Fibroblast of the aortic adventitia (primary cell): ENCODE results near the gene RRP1. TPM values are rescaled to one million over a fixed set of nuclear protein-coding genes. Genes with fewer than 3 reads are reported as not detected.

Experiments
- DNase-seq: peaks from one replicate; pipeline ENCODE4 v3.0.0-alpha.2; 2010; ENCODE audit warnings: low read depth
- H3K4me3 ChIP-seq: 2 replicates; pipeline ENCODE4 v1.5.1; 2011; ENCODE audit warnings: low read depth, mild to moderate bottlenecking, control low read depth, low read length, moderate library complexity
- total RNA-seq: library from RNA; depleted of rRNA; stranded (reverse); fragments of >200 nt; gene quantifications from 2 replicates; pipeline ENCODE4 v1.2.3, GENCODE V29; 2012; ENCODE audit warnings: low replicate concordance
- TF ChIP-seq, protein P1 (sequence below): IDR thresholded peaks from 2 replicates; pipeline ENCODE4 v1.5.1; 2011; ENCODE audit warnings: mild to moderate bottlenecking, low read length, control low read depth, inconsistent platforms; ENCODE audit not compliant: insufficient read depth

The RRP1 gene
- total RNA-seq, 1 donor: 23.0 TPM

DNA sequence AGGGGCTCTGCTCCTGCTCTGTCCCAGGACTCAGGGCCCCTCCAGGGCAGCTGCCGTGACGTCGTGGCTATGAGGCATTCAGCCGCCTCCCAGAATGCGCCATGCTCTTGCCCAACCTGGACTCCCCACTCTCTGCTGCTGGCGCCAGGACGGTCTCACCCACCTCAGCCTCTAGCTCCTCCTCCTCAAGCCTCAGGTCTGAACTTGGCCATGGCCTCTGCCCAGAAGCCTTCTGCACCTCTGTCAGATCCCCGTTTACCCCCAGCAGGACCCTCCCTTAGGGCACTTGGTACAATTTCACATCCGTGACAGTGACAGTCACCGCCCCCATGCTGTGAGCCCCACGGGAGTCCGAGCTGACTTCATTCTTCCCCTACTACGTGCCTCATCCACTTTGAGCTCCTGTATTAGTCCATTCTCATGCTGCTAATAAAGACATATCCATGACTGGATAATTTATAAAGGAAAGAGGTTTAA is 18.1 kb upstream of the RRP1 start:
- no peak for DNase-seq
- TF ChIP-seq, protein P1, sequence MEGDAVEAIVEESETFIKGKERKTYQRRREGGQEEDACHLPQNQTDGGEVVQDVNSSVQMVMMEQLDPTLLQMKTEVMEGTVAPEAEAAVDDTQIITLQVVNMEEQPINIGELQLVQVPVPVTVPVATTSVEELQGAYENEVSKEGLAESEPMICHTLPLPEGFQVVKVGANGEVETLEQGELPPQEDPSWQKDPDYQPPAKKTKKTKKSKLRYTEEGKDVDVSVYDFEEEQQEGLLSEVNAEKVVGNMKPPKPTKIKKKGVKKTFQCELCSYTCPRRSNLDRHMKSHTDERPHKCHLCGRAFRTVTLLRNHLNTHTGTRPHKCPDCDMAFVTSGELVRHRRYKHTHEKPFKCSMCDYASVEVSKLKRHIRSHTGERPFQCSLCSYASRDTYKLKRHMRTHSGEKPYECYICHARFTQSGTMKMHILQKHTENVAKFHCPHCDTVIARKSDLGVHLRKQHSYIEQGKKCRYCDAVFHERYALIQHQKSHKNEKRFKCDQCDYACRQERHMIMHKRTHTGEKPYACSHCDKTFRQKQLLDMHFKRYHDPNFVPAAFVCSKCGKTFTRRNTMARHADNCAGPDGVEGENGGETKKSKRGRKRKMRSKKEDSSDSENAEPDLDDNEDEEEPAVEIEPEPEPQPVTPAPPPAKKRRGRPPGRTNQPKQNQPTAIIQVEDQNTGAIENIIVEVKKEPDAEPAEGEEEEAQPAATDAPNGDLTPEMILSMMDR: no peak
- no peak overlapping the region for H3K4me3 ChIP-seq

DNA sequence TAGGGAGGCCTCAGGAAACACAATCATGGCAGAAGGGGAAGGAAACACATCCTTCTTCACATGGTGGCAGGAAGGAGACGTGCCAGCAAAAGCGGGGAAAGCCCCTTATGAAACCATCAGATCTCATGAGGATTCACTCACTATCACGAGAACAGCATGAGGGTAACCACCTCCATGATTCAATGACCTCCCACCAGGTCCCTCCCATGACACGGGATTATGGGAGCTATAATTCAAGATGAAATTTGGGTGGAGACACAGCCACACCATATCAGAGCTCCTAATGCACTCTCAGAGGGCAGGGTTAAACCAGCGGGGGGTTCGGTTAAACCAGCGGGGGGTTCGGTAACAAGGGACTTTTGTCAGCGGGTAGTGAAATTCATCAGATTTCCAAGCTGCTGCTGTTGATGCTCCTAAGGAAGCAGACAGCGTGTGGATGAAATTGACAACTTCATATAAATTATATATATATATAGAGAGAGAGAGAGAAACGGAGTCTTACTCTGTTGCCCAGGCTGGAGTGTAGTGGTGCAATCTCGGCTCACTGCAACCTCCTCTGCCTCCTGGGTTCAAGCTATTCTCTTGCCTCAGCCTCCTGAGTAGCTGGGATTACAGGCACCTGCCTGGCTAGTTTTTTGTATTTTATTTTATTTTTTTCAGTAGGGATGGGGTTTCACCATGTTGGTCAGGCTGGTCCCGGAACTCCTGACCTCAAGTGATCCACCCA is 17.5 kb upstream of the RRP1 start:
- peak; percentile 22 for DNase-seq
- H3K4me3 ChIP-seq: no peak overlapping the region

DNA sequence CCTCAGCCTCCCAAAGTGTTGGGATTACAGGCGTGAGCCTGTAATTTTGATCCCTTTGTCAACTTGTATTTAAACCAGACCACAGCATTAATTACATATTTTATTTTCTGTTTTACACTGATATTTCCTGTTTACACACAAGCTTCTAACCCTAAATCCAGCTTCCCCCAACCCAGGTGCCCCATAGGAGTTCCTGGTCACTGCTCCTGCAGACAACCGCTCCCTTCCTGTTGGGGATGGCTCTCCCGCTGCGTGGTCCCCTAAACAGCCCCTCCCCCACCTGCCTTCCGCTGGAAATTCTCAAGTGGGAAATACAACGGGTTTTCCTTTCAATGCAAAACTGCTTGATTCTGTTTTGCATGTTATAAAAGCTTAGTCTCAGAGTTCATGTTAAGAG is 17.0 kb upstream of the RRP1 start:
- no peak overlapping the region for H3K4me3 ChIP-seq
- TF ChIP-seq, protein P1: no peak
- DNase-seq: no peak

More for the DNA sequence above, 17.5 kb upstream of the RRP1 start:
- TF ChIP-seq, protein P1: no peak

DNA sequence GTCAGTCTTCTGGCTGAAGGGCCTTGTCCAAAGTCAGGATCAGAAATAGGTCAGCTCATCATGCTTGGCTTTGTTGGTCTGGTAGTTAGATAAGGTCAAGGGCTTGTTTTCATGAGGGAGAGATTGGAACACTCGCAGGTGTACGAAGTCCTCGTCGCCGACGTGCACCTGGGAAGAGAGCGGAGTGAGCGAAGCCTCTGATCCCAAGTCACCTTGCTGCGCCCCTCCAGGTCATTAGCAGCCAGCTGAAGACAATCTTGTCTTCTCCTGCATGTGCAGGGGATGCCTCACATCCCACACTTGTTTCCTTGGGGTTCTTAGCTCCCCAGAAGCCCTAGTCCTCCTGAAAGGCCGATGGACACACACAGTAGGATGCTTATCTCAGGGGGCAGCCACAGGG is 15.2 kb upstream of the RRP1 start:
- TF ChIP-seq, protein P1: no peak
- H3K4me3 ChIP-seq: peak overlapping the region; percentile 89

DNA sequence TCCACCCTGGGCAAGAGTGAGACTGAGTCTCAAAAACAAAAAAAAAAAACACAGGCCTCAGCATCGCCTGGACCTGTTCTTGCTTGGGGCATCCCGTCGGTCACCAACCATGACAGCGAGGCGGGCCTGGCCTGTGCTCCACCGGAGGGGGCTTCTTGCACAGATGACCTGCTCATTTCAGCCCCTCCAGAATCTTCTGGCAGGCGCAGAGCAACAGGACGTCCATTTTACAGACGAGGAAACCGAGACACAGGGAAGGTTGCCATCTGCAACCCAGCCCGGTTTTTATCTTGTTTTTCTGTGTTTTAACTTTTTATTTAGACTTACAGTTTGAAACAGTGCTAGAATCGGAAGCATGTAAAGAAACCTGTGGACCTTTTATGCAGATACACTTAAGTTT is 14.2 kb upstream of the RRP1 start:
- no peak for DNase-seq
- TF ChIP-seq, protein P1: no peak
- H3K4me3 ChIP-seq: peak overlapping the region; percentile 89

More for the DNA sequence above, 15.2 kb upstream of the RRP1 start:
- DNase-seq: no peak

DNA sequence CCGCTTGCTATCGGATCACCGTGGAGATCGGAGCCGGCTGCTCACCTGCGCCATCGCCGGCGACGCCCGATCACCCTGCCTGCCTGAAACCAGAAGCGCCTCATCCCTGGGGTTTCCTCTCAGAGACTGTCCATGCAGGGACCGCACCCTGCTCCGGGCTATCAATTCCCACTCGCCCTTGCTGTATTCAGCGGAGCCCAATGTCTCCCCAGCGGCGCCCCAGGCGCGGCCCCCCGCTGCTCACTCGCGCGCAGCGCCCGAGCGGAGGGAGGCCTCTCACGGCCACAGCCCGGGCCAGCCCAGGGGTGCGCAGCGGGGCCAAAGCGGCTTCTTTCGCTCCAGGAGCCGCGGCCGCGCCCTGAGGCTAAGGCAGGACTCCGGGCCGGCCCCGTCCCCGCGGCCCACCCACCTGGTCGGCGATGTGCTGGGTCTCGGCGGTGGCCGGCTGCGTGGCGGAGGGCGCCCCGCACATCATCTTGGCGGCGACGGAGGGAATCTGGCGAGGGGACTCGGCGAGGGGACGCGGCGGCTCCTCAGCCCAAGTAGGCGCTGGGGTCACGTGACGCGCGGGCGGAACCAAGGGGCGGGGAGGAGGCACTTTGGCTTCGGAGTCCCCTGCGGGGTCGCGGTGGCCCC is 13.5 kb upstream of the RRP1 start, which contains the start of gene CSTB:
Gene CSTB (minus strand): TSS at position 514 of the 636 bp plus-strand sequence. CDS start 39 bp downstream, at position 475.
- DNase-seq: peak; percentile 55
- peak within 1 kb of the TSS; percentile 89 for H3K4me3 ChIP-seq

More for the DNA sequence above, 13.5 kb upstream of the RRP1 start, which contains the start of gene CSTB:
- TF ChIP-seq, protein P1: no peak
